ENCODE measurements around the gene NCOA4.
"Not testable (repeated sequence)": the region's sequence is repeated elsewhere in the genome, so short reads cannot be mapped to it uniquely, and the experiment has no call there.

Gene NCOA4

GRCh38 chr10:45997994-45998763, 32.2 kb downstream of the NCOA4 start:
- in situ Hi-C loops (cut with MboI; ENCODE audit: low sequenced_read_pairs): no loop called here

DNA sequence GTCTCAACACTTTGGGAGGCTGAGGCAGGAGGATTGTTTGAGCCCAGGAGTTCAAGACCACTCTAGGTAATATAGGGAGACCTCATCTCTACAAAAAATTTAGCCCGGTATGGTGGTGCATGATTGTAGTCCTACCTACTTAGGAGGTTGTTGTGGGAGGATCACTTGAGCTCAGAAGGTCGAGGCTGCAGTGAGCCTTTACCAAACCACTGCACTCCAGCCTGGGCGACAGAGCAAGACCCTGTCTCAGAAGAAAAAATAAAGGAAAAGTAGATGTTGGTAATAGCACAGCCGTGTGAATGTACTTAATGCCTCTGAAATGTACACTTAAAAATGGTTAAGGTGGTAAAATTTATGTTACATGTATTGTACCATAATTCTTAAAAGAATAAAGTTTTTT, 32.9 kb downstream of the NCOA4 start:
- in situ Hi-C loops (cut with MboI; ENCODE audit: low sequenced_read_pairs): no loop called here

DNA sequence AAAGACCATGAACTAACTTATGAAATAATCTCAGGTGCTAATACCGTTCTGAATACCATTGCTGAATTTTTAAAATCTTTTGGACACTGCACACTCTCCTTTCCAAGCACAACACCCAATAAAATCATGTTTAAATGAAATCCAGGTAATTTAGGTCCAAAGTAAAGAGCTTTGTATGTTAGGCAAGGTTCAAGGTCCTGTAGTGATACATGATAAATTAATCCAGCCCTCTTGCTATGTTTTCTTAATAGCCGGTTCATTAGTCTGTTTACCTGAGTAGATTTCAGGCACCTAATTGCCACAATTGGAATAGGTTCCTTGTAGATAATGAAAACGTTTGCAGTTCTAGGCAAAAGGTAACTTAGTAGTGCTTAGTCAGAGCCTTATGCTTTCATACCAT, 44.8 kb downstream of the NCOA4 start:
- in situ Hi-C loops (cut with MboI; ENCODE audit: low sequenced_read_pairs): not testable (repeated sequence)

DNA sequence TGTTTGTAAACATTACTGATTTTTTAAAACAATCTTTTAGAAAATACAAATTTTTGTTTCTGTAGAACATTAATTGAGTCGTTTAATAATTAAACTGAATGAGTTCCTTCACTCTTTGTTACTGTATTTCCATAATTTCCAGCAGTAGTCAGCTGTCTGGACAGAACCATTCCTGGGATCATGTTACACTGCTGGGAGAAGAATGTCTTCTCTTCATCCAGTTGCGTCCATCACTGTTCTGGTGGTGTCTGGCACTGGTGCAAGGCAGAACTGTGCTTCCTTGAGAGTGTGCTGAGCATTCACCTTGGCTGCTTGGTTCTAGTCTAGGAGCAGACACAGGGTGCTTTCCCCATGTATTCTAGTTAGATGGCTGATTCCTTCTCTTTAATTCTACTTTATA, 46.0 kb downstream of the NCOA4 start:
- in situ Hi-C loops (cut with MboI; ENCODE audit: low sequenced_read_pairs): not testable (repeated sequence)

DNA sequence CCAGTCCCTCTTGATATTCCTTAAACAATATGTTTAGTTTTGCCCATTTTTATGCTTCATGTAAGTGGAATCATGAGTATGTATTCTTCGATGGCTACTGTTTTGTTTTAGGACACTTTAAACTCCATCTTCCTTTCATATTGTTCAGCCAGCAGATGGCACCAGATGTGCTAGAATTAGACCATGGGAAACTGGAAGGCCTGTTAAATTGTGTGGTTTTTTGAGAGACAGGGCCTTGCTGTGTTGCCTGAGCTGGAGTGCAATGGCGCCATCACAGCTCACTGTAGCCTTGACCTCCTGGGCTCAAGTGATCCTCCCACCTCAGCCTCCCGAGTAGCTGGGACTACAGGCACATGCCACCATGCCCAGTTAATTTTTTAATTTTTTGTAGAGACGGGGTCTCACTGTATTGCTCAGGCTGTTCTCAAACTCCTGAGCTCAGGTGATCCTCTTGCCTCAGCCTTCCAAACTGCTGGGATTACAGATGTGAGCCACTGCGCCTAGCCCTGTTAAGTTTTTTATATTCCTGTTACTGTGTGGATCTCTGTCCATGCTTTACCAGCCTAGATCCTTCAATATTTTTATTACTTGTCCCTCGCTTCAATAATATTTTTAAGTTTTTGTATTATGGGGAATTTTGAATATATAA, 46.8 kb downstream of the NCOA4 start:
- in situ Hi-C loops (cut with MboI; ENCODE audit: low sequenced_read_pairs): not testable (repeated sequence)

DNA sequence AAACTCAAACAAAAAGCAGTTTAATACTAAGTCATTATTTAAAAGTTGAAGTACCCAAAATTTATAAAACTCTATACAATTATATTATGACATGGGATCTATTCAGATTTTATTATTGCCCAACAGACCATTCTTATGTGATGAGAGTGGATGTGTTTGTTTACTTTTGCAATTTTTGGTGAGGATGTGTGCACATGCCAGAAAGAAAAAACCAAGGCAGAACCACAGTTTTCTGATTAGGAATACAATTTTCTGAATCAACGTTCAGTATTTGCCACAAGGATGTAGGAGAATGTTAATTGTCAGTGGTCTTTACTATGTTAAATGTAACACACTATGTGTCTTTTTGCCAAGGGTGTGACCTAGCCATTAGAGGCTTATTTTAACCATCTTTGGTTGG, 49.1 kb downstream of the NCOA4 start:
- in situ Hi-C loops (cut with MboI; ENCODE audit: low sequenced_read_pairs): not testable (repeated sequence)

- in situ Hi-C loops (cut with MboI; ENCODE audit: low sequenced_read_pairs): not testable (repeated sequence)
Observed at GRCh38 chr10:45978554-45978953, 51.9 kb downstream of the NCOA4 start.

- in situ Hi-C loops (cut with MboI; ENCODE audit: low sequenced_read_pairs): not testable (repeated sequence)
Observed at GRCh38 chr10:45974041-45974440, 56.4 kb downstream of the NCOA4 start.

DNA sequence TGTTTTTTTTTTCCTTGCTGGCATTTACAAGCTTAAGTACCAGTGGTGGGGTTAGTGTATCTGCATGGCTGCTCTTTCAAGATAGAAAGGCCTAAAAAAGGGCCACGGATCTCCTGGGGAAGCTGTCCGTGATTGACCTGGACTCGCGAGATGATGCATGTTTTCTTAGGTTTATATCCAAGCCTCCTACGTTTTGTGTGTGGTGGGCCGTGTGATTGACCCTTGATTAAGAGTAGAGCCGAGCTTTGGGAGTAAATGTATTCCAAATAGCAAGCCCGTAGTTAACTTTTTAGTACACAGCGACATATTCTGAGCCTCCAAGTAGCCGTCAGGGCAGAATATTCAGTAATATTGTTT, 57.6 kb downstream of the NCOA4 start:
- in situ Hi-C loops (cut with MboI; ENCODE audit: low sequenced_read_pairs): not testable (repeated sequence)

DNA sequence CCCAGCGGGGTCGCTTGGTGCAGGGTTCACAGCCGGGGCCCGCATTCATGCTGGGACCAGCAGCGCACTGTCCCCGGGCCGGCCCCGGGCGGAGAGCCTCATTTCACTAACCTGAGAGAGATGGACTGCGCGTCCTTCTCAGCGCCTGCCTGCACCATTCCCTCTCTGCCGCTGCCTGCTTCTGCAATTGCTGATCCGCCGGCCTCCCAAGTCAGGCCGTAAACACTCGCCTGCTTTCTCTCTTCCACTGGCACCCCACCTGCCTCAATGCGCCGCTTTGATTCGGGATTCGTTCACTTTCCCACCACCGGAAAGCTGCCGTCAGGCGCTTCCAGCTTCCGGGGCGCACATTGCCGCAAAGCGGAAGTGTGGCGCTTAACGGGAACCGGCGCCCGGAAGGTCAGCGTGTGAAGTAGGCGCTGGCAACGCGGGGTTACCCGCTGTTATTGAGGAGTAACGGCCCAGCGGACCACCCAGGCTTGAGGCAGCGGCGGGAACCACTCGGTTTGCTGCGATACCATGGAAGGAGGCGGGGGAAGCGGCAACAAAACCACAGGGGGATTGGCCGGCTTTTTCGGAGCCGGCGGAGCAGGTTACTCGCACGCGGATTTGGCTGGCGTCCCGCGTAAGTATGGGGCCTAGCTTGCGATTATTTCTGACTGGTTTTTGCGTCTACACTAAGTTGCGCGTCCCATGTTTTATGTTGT, 58.2 kb downstream of the NCOA4 start, which contains the start of gene TIMM23:
Gene TIMM23 (plus strand): TSS at position 384 of the 707 bp plus-strand sequence. CDS start 136 bp downstream, at position 520.
- in situ Hi-C loops (cut with MboI; ENCODE audit: low sequenced_read_pairs): not testable (repeated sequence)

GRCh38 chr10:45971742-45972105, 58.7 kb downstream of the NCOA4 start:
- in situ Hi-C loops (cut with MboI; ENCODE audit: low sequenced_read_pairs): not testable (repeated sequence)

- in situ Hi-C loops (cut with MboI; ENCODE audit: low sequenced_read_pairs): not testable (repeated sequence)
Observed at GRCh38 chr10:45971019-45971418, 59.4 kb downstream of the NCOA4 start.

DNA sequence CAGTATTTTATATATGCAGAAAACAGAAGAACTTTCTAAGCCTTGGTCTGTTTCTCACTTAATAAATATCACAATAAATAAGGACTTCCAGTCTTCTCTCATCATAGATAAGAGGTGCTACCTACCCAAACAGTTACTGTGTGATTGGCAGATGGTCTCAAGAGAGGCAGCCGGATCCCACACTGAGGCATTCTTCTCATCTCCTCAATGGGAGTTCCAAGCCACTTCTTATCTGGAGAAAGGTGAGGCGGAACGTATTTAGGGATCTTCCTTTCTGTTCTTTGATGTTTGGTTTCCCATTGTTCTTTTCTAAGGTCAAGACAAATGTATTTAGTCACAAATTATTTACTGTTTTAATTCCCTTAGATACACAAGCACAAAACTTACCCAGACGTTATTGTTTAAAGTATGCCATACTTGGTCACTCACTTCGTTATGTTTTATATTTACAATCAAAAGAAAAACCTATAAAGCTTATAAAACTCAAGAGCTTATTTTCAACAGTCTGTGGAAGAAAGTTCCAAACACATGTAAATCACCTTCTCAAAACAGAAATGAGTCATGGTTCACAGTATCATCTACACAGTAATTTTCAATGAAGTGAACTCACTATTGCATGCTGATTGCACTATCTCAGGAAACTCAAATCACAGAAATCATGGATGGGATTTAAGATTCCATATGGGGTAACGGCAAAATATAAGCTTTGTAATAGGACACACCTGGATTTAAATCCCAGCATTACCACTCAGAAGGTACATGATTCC, 67.6 kb downstream of the NCOA4 start:
- in situ Hi-C loops (cut with MboI; ENCODE audit: low sequenced_read_pairs): not testable (repeated sequence)

GRCh38 chr10:45957928-45958327, 72.5 kb downstream of the NCOA4 start:
- in situ Hi-C loops (cut with MboI; ENCODE audit: low sequenced_read_pairs): not testable (repeated sequence)

- in situ Hi-C loops (cut with MboI; ENCODE audit: low sequenced_read_pairs): not testable (repeated sequence)
Observed at GRCh38 chr10:45956634-45957033, 73.8 kb downstream of the NCOA4 start.
